Measurements from ENCODE around the gene MAP7D3.

MAP7D3 gene

GRCh38 chrX:136163689-136164088 is 87.5 kb downstream of the MAP7D3 start (continued):
- no peak for TF ChIP-seq ZNF645 (tag by site-specific recombination; IDR thresholded peaks at IDR 0.05)
- TF ChIP-seq ZNF394 (tag by site-specific recombination; IDR thresholded peaks at IDR 0.05; ENCODE audit: borderline replicate concordance), result no peak

All from HEK293 (cell line).